Ascending aorta (tissue), 2 donors: Measurements from ENCODE around the gene MXI1. TPM values are rescaled to one million over a fixed set of nuclear protein-coding genes. Genes with fewer than 3 reads are reported as not detected.
A peak's percentile ranks its signal among the peaks of the same experiment; 100 is the strongest.

Source experiments
- DNase-seq, 2 donors: peaks; one replicate each; pipeline ENCODE4 v3.0.0-alpha.2; 2019; ENCODE audit warnings: low spot score in 2 of 2
- H3K27ac ChIP-seq, 2 donors: fragments of 200-600 bp; sonication (generic); one replicate each; pipeline ENCODE4 v1.5.1; 2016 to 2017; ENCODE audit warnings: mild to moderate bottlenecking in 1 of 2
- H3K27me3 ChIP-seq: fragments of 200-600 bp; sonication (generic); one replicate; pipeline ENCODE4 v1.5.1; 2017
- H3K36me3 ChIP-seq, 2 donors: fragments of 200-600 bp; sonication (generic); one replicate each; pipeline ENCODE4 v1.5.1; 2016
- H3K4me1 ChIP-seq, 2 donors: fragments of 200-600 bp; sonication (generic); one replicate each; pipeline ENCODE4 v1.5.1; 2016 to 2017; ENCODE audit warnings: mild to moderate bottlenecking in 1 of 2
- H3K4me3 ChIP-seq, 2 donors: fragments of 200-600 bp; sonication (generic); one replicate each; pipeline ENCODE4 v1.5.1; 2016 to 2017; ENCODE audit warnings: mild to moderate bottlenecking in 1 of 2
- H3K9me3 ChIP-seq, 2 donors: fragments of 200-600 bp; sonication (generic); one replicate each; pipeline ENCODE4 v1.5.1; 2016
- CTCF ChIP-seq, 3 experiments: fragments of 200-600 bp in 2 of 3; fragments of 450-650 bp in 1 of 3; sonication (generic) in 2 of 3; IDR thresholded peaks; one replicate each; pipeline ENCODE4 v1.5.1; 2016 to 2019; ENCODE audit warnings: antibody characterized with exemption in 3 of 3, mild to moderate bottlenecking in 1 of 3, moderate library complexity in 1 of 3
- intact Hi-C: fragments of 100-400 bp; cut with DNase I; formaldehyde crosslinking; loops from one replicate; pipeline ENCODE4 v1.15.1; 2023
- total RNA-seq: library from RNA; depleted of rRNA; stranded (reverse); fragments of >200 nt; gene quantifications from one replicate; pipeline ENCODE4 v1.1.0, GENCODE V29; 2016

MXI1 gene
- 95.0 TPM for total RNA-seq

DNA sequence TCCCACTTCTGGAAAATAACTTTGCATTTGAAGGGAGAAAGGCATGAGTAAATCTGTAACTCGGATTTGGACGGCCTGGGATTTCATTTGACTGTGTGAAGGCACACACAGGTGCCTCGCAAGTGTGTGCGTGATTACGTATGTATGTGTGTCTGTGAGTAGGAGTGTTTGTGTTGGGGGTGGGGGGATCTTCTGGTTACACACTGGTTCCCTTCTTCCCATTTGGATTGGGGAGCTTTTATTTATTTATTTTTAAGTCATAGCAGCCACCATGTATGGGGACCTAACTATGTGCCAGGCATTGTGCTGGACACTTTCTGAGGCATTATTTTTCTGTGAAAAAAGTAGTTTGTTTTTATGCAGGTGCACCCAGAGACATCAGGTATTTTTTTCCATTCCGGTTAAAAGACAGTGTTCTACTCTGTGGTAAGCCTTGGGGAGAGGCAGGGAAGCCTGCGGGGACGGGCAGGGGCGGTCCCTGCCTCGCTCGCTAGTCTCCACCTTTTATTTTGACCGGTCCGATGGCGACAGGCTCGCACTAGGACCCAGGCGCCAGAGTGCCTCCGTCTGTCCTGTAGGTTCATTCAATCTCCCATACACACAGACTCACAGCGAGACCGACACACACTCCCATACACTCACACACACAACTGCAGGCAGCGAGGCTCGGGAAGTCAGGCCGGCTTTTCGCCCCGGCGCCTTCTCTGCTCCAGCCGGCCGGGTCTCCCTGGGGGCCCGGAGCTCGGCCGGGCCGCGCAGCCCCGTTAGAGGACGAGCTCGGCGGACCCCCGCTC, at the start of gene MXI1:
Gene MXI1 (plus strand): TSS at position 595 of the 794 bp plus-strand sequence. CDS start 204 bp downstream, outside the sequence.
- no peak for TF ChIP-seq CTCF (IDR thresholded peaks at IDR 0.05)
- no peaks in the 10 kb centered on the region for H3K36me3 ChIP-seq
- peak within 1 kb of the TSS; percentile 74 to 93 for H3K4me3 ChIP-seq
- peaks cover 0 to 10% of the 10 kb centered on the region in 2 donors for H3K4me1 ChIP-seq
- no peaks in the 10 kb centered on the region for H3K27me3 ChIP-seq
- intact Hi-C loops, result loop anchor here (2.0 to 10.0 kb wide), 2 partner anchors 68 to 338 kb away; no protein-coding TSS in a partner anchor
- H3K9me3 ChIP-seq, result no peaks in the 10 kb centered on the region
- DNase-seq, result peak; percentile 61 to 89
- H3K27ac ChIP-seq, result peak within 1 kb of the TSS; percentile 97 to 99

DNA sequence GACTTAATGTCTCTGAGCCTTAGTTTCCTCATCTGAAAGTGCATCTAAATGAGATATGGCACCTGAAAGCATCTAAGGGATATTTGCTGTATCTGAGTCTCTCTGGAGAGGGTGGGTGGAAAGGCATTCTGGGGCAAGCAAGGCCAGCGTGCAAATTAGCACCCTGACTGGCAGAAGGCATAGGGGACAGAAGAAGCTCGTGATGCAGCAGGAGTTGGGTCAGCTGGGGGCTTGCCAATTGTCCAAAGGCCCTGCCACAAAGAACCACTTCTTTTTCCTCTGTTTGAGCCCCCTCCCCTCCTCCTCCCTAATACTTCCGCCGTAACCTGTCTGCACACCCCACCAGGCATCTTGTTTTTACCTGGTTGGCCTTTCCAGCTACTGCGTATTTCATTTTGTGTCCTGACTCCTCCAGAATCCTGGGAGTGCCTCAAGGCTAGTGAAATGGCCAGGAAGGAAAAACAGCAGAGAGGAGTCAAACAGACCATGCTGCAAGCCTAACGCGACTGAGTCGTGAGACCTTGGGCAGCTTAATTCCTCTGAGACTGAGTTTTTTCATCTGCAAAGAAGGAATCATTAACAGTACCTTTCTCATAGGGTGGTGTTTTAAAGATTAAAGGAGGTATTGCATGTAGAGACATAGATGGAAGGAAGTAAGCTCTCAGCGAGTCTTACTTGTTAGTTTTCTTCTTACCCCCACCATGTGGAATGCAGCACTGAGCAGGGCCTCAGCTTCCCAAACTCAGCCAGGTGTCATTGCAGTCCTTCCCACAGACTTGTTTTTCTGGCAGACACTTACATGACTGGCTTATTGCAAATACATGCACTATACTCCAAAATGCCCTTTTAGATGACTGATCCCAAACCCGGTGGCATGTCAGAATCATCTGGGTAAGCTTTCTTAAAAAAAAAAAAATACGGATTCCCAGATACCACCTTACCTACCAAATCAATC, 49.1 kb upstream of the MXI1 start:
- no peaks in the 10 kb centered on the region for H3K4me1 ChIP-seq
- H3K27me3 ChIP-seq, result no peaks in the 10 kb centered on the region
- intact Hi-C loops, result no loop called here

GRCh38 chr10:110160081-110160480, 47.3 kb upstream of the MXI1 start:
- Histone ChIP-seq H3K27me3 (no peaks in the 10 kb centered on the region), H3K36me3 (no peaks in the 10 kb centered on the region), H3K27ac (no peak overlapping the region), H3K4me3 (no peak overlapping the region), H3K4me1 (no peaks in the 10 kb centered on the region), H3K9me3 (no peaks in the 10 kb centered on the region)
- no peak for TF ChIP-seq CTCF (IDR thresholded peaks at IDR 0.05)
- DNase-seq, result no peak
- intact Hi-C loops, result no loop called here

More for the DNA sequence above, 49.1 kb upstream of the MXI1 start:
- Histone ChIP-seq H3K36me3 (no peaks in the 10 kb centered on the region), H3K9me3 (no peaks in the 10 kb centered on the region), H3K27ac (no peak overlapping the region), H3K4me3 (no peak overlapping the region)
- TF ChIP-seq CTCF (IDR thresholded peaks at IDR 0.05), result no peak
- no peak for DNase-seq

DNA sequence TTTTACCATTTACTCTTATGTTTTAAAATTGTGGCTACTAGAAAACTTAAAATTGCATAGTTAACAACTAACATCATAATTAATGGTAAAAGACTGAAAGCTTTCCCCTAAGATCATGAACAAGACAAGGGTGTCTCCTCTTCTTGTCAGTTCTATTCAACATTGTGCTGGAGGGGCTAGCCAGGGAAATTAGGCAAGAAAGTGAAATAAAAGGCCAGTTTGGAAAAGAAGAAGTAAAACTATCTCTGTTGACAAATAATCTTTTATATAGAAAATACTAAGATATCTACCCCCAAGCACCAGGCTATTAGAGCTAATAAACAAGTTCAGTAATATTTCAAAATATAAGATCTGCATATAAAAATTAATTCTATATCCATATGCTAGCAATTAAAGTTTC, 46.9 kb upstream of the MXI1 start:
- intact Hi-C loops, result no loop called here
- Histone ChIP-seq H3K4me1 (no peaks in the 10 kb centered on the region), H3K27me3 (no peaks in the 10 kb centered on the region), H3K36me3 (no peaks in the 10 kb centered on the region), H3K4me3 (no peak overlapping the region), H3K9me3 (no peaks in the 10 kb centered on the region), H3K27ac (no peak overlapping the region)
- TF ChIP-seq CTCF (IDR thresholded peaks at IDR 0.05), result no peak
- DNase-seq, result no peak

- TF ChIP-seq CTCF (IDR thresholded peaks at IDR 0.05), result no peak
- Histone ChIP-seq H3K4me3 (no peak overlapping the region), H3K27ac (no peak overlapping the region), H3K36me3 (no peaks in the 10 kb centered on the region), H3K9me3 (no peaks in the 10 kb centered on the region), H3K27me3 (no peaks in the 10 kb centered on the region), H3K4me1 (no peaks in the 10 kb centered on the region)
- intact Hi-C loops, result no loop called here
- no peak for DNase-seq
Observed at GRCh38 chr10:110162741-110163145, 44.7 kb upstream of the MXI1 start.
